Coronary artery (tissue), 2 donors: ENCODE data around the gene FXR2.

Experiments used
- DNase-seq: peaks from one replicate; pipeline ENCODE4 v3.0.0-alpha.2; 2017; ENCODE audit warnings: low spot score
- H3K27ac ChIP-seq, 2 donors: fragments of 200-600 bp; sonication (generic); one replicate each; pipeline ENCODE4 v1.5.1; 2016 to 2019
- H3K4me3 ChIP-seq: fragments of 200-600 bp; sonication (generic); 2 replicates; pipeline ENCODE4 v1.5.1; 2016; ENCODE audit warnings: mild to moderate bottlenecking, moderate library complexity
- CTCF ChIP-seq: fragments of 200-600 bp; sonication (generic); IDR thresholded peaks from one replicate; pipeline ENCODE4 v1.5.1; 2019; ENCODE audit warnings: antibody characterized with exemption

The FXR2 gene

GRCh38 chr17:7636163-7636562 is 21.5 kb upstream of the FXR2 start:
- Histone ChIP-seq H3K4me3 (no peak overlapping the region), H3K27ac (no peak overlapping the region)
- TF ChIP-seq CTCF, result no peak
- no peak for DNase-seq

GRCh38 chr17:7634384-7634783 is 19.7 kb upstream of the FXR2 start:
- no peak overlapping the region for H3K27ac ChIP-seq
- H3K4me3 ChIP-seq, result no peak overlapping the region
- peak; percentile 14 for TF ChIP-seq CTCF
- DNase-seq, result no peak

GRCh38 chr17:7633093-7633492 is 18.4 kb upstream of the FXR2 start:
- no peak for DNase-seq
- no peak overlapping the region for H3K4me3 ChIP-seq
- no peak overlapping the region for H3K27ac ChIP-seq
- TF ChIP-seq CTCF, result no peak

GRCh38 chr17:7632492-7632894 is 17.8 kb upstream of the FXR2 start:
- H3K4me3 ChIP-seq, result no peak overlapping the region
- TF ChIP-seq CTCF, result peak; percentile 17
- H3K27ac ChIP-seq, result no peak overlapping the region
- no peak for DNase-seq

- no peak for DNase-seq
- Histone ChIP-seq H3K4me3 (no peak overlapping the region), H3K27ac (no peak overlapping the region)
- no peak for TF ChIP-seq CTCF
These were observed 17.0 kb upstream of the FXR2 start for GRCh38 chr17:7631398-7632380.

- no peak for DNase-seq
- no peak within 1 kb of the TSS for H3K27ac ChIP-seq
- no peak for TF ChIP-seq CTCF
- no peak within 1 kb of the TSS for H3K4me3 ChIP-seq
These were observed 15.4 kb upstream of the FXR2 start, which contains the start of gene SHBG for GRCh38 chr17:7629939-7630571. Gene SHBG (plus strand): TSS chr17:7630135. CDS start chr17:7630173, 38 bp downstream.
